SK-N-MC (cell line): ENCODE data around the gene RHOC.

Source experiments
- DNase-seq: peaks from one replicate; pipeline ENCODE4 v3.0.0-alpha.2; 2011; ENCODE audit warnings: low read depth, low spot score
- H3K27ac ChIP-seq: fragments of 200-600 bp; sonication (generic); 2 replicates; pipeline ENCODE4 v1.5.1; 2016; ENCODE audit warnings: mixed run types
- H3K36me3 ChIP-seq: fragments of 200-600 bp; sonication (generic); 2 replicates; pipeline ENCODE4 v1.6.1; 2017; ENCODE audit warnings: antibody characterized with exemption, low read length, mixed read lengths; ENCODE audit not compliant: insufficient read depth
- H3K4me3 ChIP-seq: fragments of 200-600 bp; sonication (generic); 2 replicates; pipeline ENCODE4 v1.5.1; 2016
- H3K9ac ChIP-seq: fragments of 200-600 bp; sonication (generic); 2 replicates; pipeline ENCODE4 v1.8.0; 2017; ENCODE audit warnings: mixed run types, mixed read lengths; ENCODE audit not compliant: insufficient read length
- H3K9me3 ChIP-seq: fragments of 200-600 bp; sonication (generic); 2 replicates; pipeline ENCODE4 v1.6.1; 2017; ENCODE audit warnings: low read depth, mild to moderate bottlenecking, antibody characterized with exemption, low read length, moderate library complexity, mixed read lengths
- EZH2 ChIP-seq: fragments of 200-600 bp; sonication (generic); IDR thresholded peaks from one replicate; pipeline ENCODE4 v1.6.1; 2017; ENCODE audit warnings: antibody characterized with exemption
- FOXP2 ChIP-seq: optimal IDR thresholded peaks from 2 replicates; pipeline ENCODE3; 2011; ENCODE audit warnings: mild to moderate bottlenecking, moderate library complexity; ENCODE audit not compliant: insufficient read depth; ENCODE audit errors: extremely low read length, control extremely low read depth
- POLR2AphosphoS5 ChIP-seq: IDR thresholded peaks from 2 replicates; pipeline ENCODE4 v1.6.1; 2012; ENCODE audit warnings: mild to moderate bottlenecking, low read depth, low read length, borderline replicate concordance

The RHOC gene

GRCh38 chr1:112708002-112708448, 1.1 kb upstream of the RHOC start:
- no peak overlapping the region for H3K9ac ChIP-seq
- H3K27ac ChIP-seq, result no peak overlapping the region
- DNase-seq, result no peak
- H3K9me3 ChIP-seq, result no peaks in the 10 kb centered on the region
- no peaks in the 10 kb centered on the region for H3K36me3 ChIP-seq
- H3K4me3 ChIP-seq, result no peak overlapping the region
- TF ChIP-seq EZH2 (no peak), FOXP2 (no peak), POLR2AphosphoS5 (no peak)

GRCh38 chr1:112707221-112708001, 484 bp upstream of the RHOC start:
- Histone ChIP-seq H3K9me3 (no peaks in the 10 kb centered on the region), H3K4me3 (peak overlapping the region; percentile 76), H3K9ac (no peak overlapping the region), H3K27ac (no peak overlapping the region), H3K36me3 (no peaks in the 10 kb centered on the region)
- TF ChIP-seq FOXP2, result no peak
- no peak for TF ChIP-seq EZH2
- no peak for TF ChIP-seq POLR2AphosphoS5
- DNase-seq, result no peak

- Histone ChIP-seq H3K36me3 (peaks cover 11% of the 10 kb centered on the region), H3K4me3 (peak overlapping the region; percentile 75), H3K27ac (peak overlapping the region; percentile 75), H3K9me3 (no peaks in the 10 kb centered on the region), H3K9ac (peak overlapping the region; percentile 58)
- TF ChIP-seq FOXP2, result no peak
- peak; percentile 49 for TF ChIP-seq POLR2AphosphoS5
- no peak for TF ChIP-seq EZH2
- DNase-seq, result no peak
These were observed 1.8 kb downstream of the RHOC start for GRCh38 chr1:112704934-112705627.

- peak overlapping the region; percentile 75 for H3K4me3 ChIP-seq
- no peak overlapping the region for H3K9ac ChIP-seq
- no peak for TF ChIP-seq POLR2AphosphoS5
- no peak for TF ChIP-seq FOXP2
- no peak for TF ChIP-seq EZH2
- H3K27ac ChIP-seq, result no peak overlapping the region
- H3K36me3 ChIP-seq, result peaks cover 17% of the 10 kb centered on the region
- no peaks in the 10 kb centered on the region for H3K9me3 ChIP-seq
- DNase-seq, result no peak
These were observed 2.5 kb downstream of the RHOC start for GRCh38 chr1:112704391-112704933.

- no peak overlapping the region for H3K9ac ChIP-seq
These were observed 3.2 kb downstream of the RHOC start for GRCh38 chr1:112703706-112704105.

GRCh38 chr1:112702420-112703261, 4.3 kb downstream of the RHOC start:
- TF ChIP-seq POLR2AphosphoS5 (no peak), EZH2 (no peak), FOXP2 (no peak)
- Histone ChIP-seq H3K36me3 (peaks cover 35% of the 10 kb centered on the region), H3K9ac (no peak overlapping the region), H3K4me3 (no peak overlapping the region), H3K9me3 (no peaks in the 10 kb centered on the region), H3K27ac (peak overlapping the region; percentile 16; the same call in 1 of the 2 replicates)
- DNase-seq, result no peak

More at GRCh38 chr1:112703706-112704105, 3.2 kb downstream of the RHOC start:
- Histone ChIP-seq H3K9me3 (no peaks in the 10 kb centered on the region), H3K27ac (no peak overlapping the region), H3K4me3 (no peak overlapping the region), H3K36me3 (peaks cover 24% of the 10 kb centered on the region)
- no peak for DNase-seq
- TF ChIP-seq EZH2, result no peak
- no peak for TF ChIP-seq POLR2AphosphoS5
- no peak for TF ChIP-seq FOXP2

- no peak for DNase-seq
- peak overlapping the region; percentile 16 for H3K27ac ChIP-seq
These were observed 4.9 kb downstream of the RHOC start for GRCh38 chr1:112702067-112702395.

GRCh38 chr1:112701227-112702066, 5.5 kb downstream of the RHOC start:
- peak overlapping the region; percentile 86 for H3K27ac ChIP-seq
- H3K36me3 ChIP-seq, result peaks cover 42% of the 10 kb centered on the region
- H3K9ac ChIP-seq, result peak overlapping the region; percentile 52
- no peak overlapping the region; the same call in 1 of the 2 replicates for H3K4me3 ChIP-seq
- H3K9me3 ChIP-seq, result no peaks in the 10 kb centered on the region
- DNase-seq, result no peak
- TF ChIP-seq EZH2 (no peak), POLR2AphosphoS5 (peak; percentile 25; the same call in 1 of the 2 replicates)

More at GRCh38 chr1:112702067-112702395, 4.9 kb downstream of the RHOC start:
- no peak overlapping the region for H3K9ac ChIP-seq
- TF ChIP-seq POLR2AphosphoS5 (peak; percentile 7), EZH2 (no peak), FOXP2 (no peak)
- H3K36me3 ChIP-seq, result peaks cover 36% of the 10 kb centered on the region
- no peaks in the 10 kb centered on the region for H3K9me3 ChIP-seq
- no peak overlapping the region for H3K4me3 ChIP-seq
